ENCODE results near the gene CRYAB.
A peak's percentile ranks its signal among the peaks of the same experiment; 100 is the strongest.

Gene CRYAB

DNA sequence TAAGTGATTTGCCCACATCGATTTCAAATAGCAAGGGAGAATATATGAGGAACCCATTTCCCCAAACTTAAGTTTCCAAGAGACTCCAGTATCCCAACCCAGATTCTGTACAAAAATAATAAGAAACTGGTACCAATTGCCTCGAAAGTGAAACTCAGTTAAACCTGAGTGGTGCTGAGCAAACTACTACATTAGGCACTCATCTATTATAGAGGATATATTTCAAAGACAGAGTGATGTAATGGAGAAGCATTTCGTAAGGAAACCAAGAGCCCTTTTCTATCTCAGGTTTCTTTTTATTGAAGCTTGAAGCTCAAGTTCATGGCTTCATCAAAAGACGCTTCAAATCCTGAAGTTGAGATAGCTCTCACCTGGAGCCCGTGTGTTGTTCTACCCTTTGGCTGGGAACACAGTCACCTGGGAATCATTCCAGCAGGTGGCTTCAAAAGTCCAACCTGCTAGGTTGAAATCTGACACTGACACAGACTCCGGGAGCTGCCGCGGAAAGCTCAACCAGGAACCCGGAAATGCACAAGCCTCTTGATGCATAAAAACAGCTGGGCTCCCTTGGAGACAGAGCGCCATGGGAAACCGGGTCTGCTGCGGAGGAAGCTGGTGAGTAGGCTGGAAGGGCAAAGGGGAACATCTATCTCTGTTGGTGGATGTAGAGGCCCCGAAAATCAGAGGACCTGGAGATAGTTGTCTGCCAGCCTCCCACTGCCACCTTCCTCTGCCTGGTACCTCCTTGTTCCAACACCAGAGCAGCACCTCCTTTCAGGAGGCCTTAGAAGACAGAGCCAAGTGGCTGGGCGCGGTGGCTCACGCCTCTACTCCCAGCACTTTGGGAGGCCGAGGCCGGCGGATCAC lies 7.1 kb upstream of the CRYAB start, which contains the start of gene C11orf52:
TSS of gene C11orf52 (plus strand) at position 524 of the 867 bp plus-strand sequence. CDS start at position 584, 60 bp downstream.
- Histone ChIP-seq H3F3A (ENCODE audit: insufficient read depth, low read length) (no peaks in the 10 kb centered on the region; the same call in 1 of the 2 replicates), H3K36me3 (replicated peaks; ENCODE audit: insufficient read depth, low read length) (no peaks in the 10 kb centered on the region), H3K9me2 (replicated peaks; ENCODE audit: insufficient read depth, low read length) (no peaks in the 10 kb centered on the region), H3K4me3 (ENCODE audit: low read length) (no peak within 1 kb of the TSS), H3K9ac (ENCODE audit: low read length) (no peak within 1 kb of the TSS), H3K79me2 (ENCODE audit: low read length) (no peaks in the 10 kb centered on the region), H3K9me3 (replicated peaks; ENCODE audit: insufficient read depth, low read length) (no peaks in the 10 kb centered on the region), H3K4me2 (ENCODE audit: low read depth, low read length) (no peak within 1 kb of the TSS), H3K27ac (ENCODE audit: low read length) (no peak within 1 kb of the TSS), H3K4me1 (ENCODE audit: low read length) (no peaks in the 10 kb centered on the region), H2AFZ (ENCODE audit: low read length) (no peak within 1 kb of the TSS), H3K27me3 (replicated peaks; ENCODE audit: insufficient read depth, low read length) (no peaks in the 10 kb centered on the region), H4K20me1 (ENCODE audit: insufficient read depth, low read length) (no peaks in the 10 kb centered on the region)
- TF ChIP-seq EZH2phosphoT487 (IDR thresholded peaks at IDR 0.05; ENCODE audit: low read length), result no peak
- TF ChIP-seq, protein P1, sequence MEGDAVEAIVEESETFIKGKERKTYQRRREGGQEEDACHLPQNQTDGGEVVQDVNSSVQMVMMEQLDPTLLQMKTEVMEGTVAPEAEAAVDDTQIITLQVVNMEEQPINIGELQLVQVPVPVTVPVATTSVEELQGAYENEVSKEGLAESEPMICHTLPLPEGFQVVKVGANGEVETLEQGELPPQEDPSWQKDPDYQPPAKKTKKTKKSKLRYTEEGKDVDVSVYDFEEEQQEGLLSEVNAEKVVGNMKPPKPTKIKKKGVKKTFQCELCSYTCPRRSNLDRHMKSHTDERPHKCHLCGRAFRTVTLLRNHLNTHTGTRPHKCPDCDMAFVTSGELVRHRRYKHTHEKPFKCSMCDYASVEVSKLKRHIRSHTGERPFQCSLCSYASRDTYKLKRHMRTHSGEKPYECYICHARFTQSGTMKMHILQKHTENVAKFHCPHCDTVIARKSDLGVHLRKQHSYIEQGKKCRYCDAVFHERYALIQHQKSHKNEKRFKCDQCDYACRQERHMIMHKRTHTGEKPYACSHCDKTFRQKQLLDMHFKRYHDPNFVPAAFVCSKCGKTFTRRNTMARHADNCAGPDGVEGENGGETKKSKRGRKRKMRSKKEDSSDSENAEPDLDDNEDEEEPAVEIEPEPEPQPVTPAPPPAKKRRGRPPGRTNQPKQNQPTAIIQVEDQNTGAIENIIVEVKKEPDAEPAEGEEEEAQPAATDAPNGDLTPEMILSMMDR (IDR thresholded peaks at IDR 0.05; ENCODE audit: low read length), result no peak
- TF ChIP-seq EZH2 (optimal IDR thresholded peaks at IDR 0.05; ENCODE audit: low read depth, low read length), result no peak
- peak; percentile 27 for DNase-seq

DNA sequence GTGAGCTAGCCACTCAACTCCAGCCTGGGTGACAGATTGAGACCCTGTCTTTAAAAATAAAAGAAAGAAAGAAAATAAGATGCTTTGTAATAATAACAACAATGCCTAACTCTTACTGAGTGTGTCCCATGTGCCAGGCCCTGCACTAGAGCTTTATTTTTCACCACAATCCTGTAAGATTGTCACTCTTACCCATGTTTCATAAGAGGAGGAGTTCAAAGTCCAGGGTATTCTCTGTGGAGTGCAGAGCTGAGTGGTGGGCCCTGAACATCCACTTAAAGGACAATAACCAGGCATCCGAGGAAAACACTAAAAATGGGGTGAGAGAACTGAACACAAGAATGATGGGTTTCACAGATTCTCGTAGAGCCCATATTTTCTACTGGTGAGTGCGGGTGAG lies 6.2 kb upstream of the CRYAB start:
- Histone ChIP-seq H3K79me2 (ENCODE audit: low read length) (no peaks in the 10 kb centered on the region), H3K4me1 (ENCODE audit: low read length) (no peaks in the 10 kb centered on the region), H3F3A (ENCODE audit: insufficient read depth, low read length) (no peaks in the 10 kb centered on the region; the same call in 1 of the 2 replicates), H3K9me3 (replicated peaks; ENCODE audit: insufficient read depth, low read length) (no peaks in the 10 kb centered on the region), H3K4me2 (ENCODE audit: low read depth, low read length) (no peak overlapping the region), H3K9ac (ENCODE audit: low read length) (no peak overlapping the region), H3K9me2 (replicated peaks; ENCODE audit: insufficient read depth, low read length) (no peaks in the 10 kb centered on the region), H4K20me1 (ENCODE audit: insufficient read depth, low read length) (no peaks in the 10 kb centered on the region), H2AFZ (ENCODE audit: low read length) (no peak overlapping the region), H3K36me3 (replicated peaks; ENCODE audit: insufficient read depth, low read length) (no peaks in the 10 kb centered on the region), H3K4me3 (ENCODE audit: low read length) (no peak overlapping the region), H3K27ac (ENCODE audit: low read length) (no peak overlapping the region), H3K27me3 (replicated peaks; ENCODE audit: insufficient read depth, low read length) (no peaks in the 10 kb centered on the region)
- TF ChIP-seq, protein P1 (IDR thresholded peaks at IDR 0.05; ENCODE audit: low read length), result no peak
- TF ChIP-seq EZH2 (optimal IDR thresholded peaks at IDR 0.05; ENCODE audit: low read depth, low read length) (no peak), EZH2phosphoT487 (IDR thresholded peaks at IDR 0.05; ENCODE audit: low read length) (no peak)
- no peak for DNase-seq

DNA sequence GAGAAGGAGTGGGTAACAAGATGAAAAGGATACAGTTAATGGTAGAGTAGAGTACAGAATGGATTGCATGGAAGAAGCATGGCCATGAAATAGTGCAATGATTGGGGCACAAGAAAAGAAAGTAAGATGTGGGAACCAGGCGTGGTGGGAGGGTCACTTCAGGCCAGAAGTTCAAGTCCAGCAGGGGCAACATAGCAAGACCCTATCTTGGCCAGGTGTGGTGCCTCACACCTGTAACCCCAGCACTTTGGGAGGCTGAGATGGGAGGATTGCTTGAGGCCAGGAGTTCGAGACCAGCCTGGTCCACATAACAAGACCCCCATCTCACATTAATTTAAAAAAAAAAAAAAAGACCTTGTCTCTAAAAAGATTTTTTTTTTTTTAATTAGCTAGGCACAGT lies 5.7 kb upstream of the CRYAB start:
- H3K9ac ChIP-seq (ENCODE audit: low read length), result no peak overlapping the region
- no peaks in the 10 kb centered on the region for H3K4me1 ChIP-seq (ENCODE audit: low read length)
- no peak overlapping the region for H3K4me2 ChIP-seq (ENCODE audit: low read depth, low read length)
- H3K27ac ChIP-seq (ENCODE audit: low read length), result no peak overlapping the region
- H3K27me3 ChIP-seq (replicated peaks; ENCODE audit: insufficient read depth, low read length), result no peaks in the 10 kb centered on the region
- TF ChIP-seq, protein P1 (IDR thresholded peaks at IDR 0.05; ENCODE audit: low read length), result no peak
- TF ChIP-seq EZH2 (optimal IDR thresholded peaks at IDR 0.05; ENCODE audit: low read depth, low read length) (no peak), EZH2phosphoT487 (IDR thresholded peaks at IDR 0.05; ENCODE audit: low read length) (no peak)
- DNase-seq, result no peak
- no peaks in the 10 kb centered on the region for H3K9me2 ChIP-seq (replicated peaks; ENCODE audit: insufficient read depth, low read length)
- H2AFZ ChIP-seq (ENCODE audit: low read length), result no peak overlapping the region
- H4K20me1 ChIP-seq (ENCODE audit: insufficient read depth, low read length), result no peaks in the 10 kb centered on the region
- H3K4me3 ChIP-seq (ENCODE audit: low read length), result no peak overlapping the region
- no peaks in the 10 kb centered on the region for H3K79me2 ChIP-seq (ENCODE audit: low read length)
- no peaks in the 10 kb centered on the region for H3K36me3 ChIP-seq (replicated peaks; ENCODE audit: insufficient read depth, low read length)
- no peaks in the 10 kb centered on the region for H3K9me3 ChIP-seq (replicated peaks; ENCODE audit: insufficient read depth, low read length)
- no peaks in the 10 kb centered on the region; the same call in 1 of the 2 replicates for H3F3A ChIP-seq (ENCODE audit: insufficient read depth, low read length)

Measured in MM.1S (cell line).